GM12878 (cell line): ENCODE results near the gene SMCP. TPM values are rescaled to one million over a fixed set of nuclear protein-coding genes. Genes with fewer than 3 reads are reported as not detected.

Experiments used
- ATAC-seq: fragments of 200-7000 bp; cut with Tn5 transposase; 3 replicates; pipeline ENCODE4 v1.9.1; 2020; ENCODE audit warnings: mild to moderate bottlenecking, moderate library complexity
- Bru-seq: library from RNA; stranded (reverse); fragments of 400-500 nt; gene quantifications from one replicate; lab custom pipeline; 2021; lab: Mats Ljungman, UMichigan
- BruChase-seq, 2 experiments: library from RNA; stranded (reverse); fragments of 400-500 nt; gene quantifications; one replicate each; lab custom pipeline; 2021; lab: Mats Ljungman, UMichigan
- BruUV-seq: library from RNA; stranded (reverse); fragments of 400-500 nt; replicated peaks from 2 replicates; lab custom pipeline; 2021; lab: Mats Ljungman, UMichigan
- CTCF ChIA-PET: fragments of 300-600 bp; sonication (Branson Sonifier 250); formaldehyde crosslinking; extraction: SDS; loops from one replicate; lab custom pipeline; 2021; ENCODE audit warnings: inconsistent platforms; lab: Yijun Ruan, JAX
- POLR2A ChIA-PET: fragments of 350-600 bp; formaldehyde crosslinking; extraction: SDS; loops from one replicate; lab custom pipeline; 2021; ENCODE audit warnings: inconsistent platforms; lab: Charles Lee
- RAD21 ChIA-PET: fragments of 300-600 bp; sonication (Branson Sonifier 250); formaldehyde crosslinking; loops from one replicate; lab custom pipeline; 2023; ENCODE audit warnings: antibody characterized with exemption; ENCODE audit not compliant: unreplicated experiment; lab: Charles Lee
- SMC1A ChIA-PET: fragments of 300-600 bp; sonication (Branson Sonifier 250); formaldehyde crosslinking; loops from one replicate; lab custom pipeline; 2023; ENCODE audit not compliant: unreplicated experiment, uncharacterized antibody; lab: Charles Lee
- DNase-seq: peaks from one replicate; pipeline ENCODE4 v3.0.0-alpha.2; 2011; ENCODE audit warnings: low read depth, low spot score
- FAIRE-seq: peaks from 3 replicates; lab custom pipeline; 2011; peaks lifted over from hg19 to GRCh38; lab: Jason Lieb, UNC
- H2AFZ ChIP-seq: 2 replicates; pipeline ENCODE4 v1.6.0; 2011; ENCODE audit warnings: low read depth, low read length, control low read depth; ENCODE audit not compliant: control insufficient read depth
- H3K27ac ChIP-seq: 2 replicates; pipeline ENCODE4 v1.5.1; 2011; ENCODE audit warnings: control low read depth; ENCODE audit not compliant: control insufficient read depth, insufficient read depth
- H3K27me3 ChIP-seq, 2 experiments: replicated peaks in 1 of 2; 2 replicates each; pipeline versions ENCODE4 v1.6.0 to v1.6.1; 2011; ENCODE audit warnings: low read length in 1 of 2; ENCODE audit not compliant: control insufficient read depth in 2 of 2, insufficient read depth in 2 of 2
- H3K36me3 ChIP-seq, 2 experiments: 2 replicates each; pipeline ENCODE4 v1.5.1; 2011; ENCODE audit warnings: low read length in 1 of 2; ENCODE audit not compliant: control insufficient read depth in 2 of 2, insufficient read depth in 2 of 2
- H3K4me1 ChIP-seq: 2 replicates; pipeline ENCODE4 v1.6.1; 2011; ENCODE audit warnings: mild to moderate bottlenecking, low read length, moderate library complexity, mixed read lengths; ENCODE audit not compliant: control insufficient read depth, insufficient read depth
- H3K4me2 ChIP-seq: 2 replicates; pipeline ENCODE4 v1.6.0; 2011; ENCODE audit warnings: control low read depth; ENCODE audit not compliant: control insufficient read depth, insufficient read depth
- H3K4me3 ChIP-seq: fragments of 200-600 bp; sonication (generic); 2 replicates; pipeline ENCODE4 v1.5.1; 2016
- H3K79me2 ChIP-seq: 2 replicates; pipeline ENCODE4 v1.6.0; 2011; ENCODE audit warnings: low read length; ENCODE audit not compliant: control insufficient read depth, insufficient read depth
- H3K9ac ChIP-seq: 2 replicates; pipeline ENCODE4 v1.8.0; 2011; ENCODE audit warnings: low read length, control low read depth, mixed read lengths; ENCODE audit not compliant: control insufficient read depth, insufficient read depth
- H3K9me3 ChIP-seq: replicated peaks from 3 replicates; pipeline ENCODE4 v1.5.1; 2011; ENCODE audit warnings: mild to moderate bottlenecking, low read length; ENCODE audit not compliant: control insufficient read depth, insufficient read depth
- H4K20me1 ChIP-seq: 2 replicates; pipeline ENCODE4 v1.6.0; 2011; ENCODE audit not compliant: control insufficient read depth, insufficient read depth
- IKZF2 ChIP-seq, 2 experiments: fragments of 450-650 bp; IDR thresholded peaks; 2 replicates each; pipeline ENCODE4 v1.6.1; 2017; ENCODE audit warnings: mild to moderate bottlenecking in 2 of 2, moderate library complexity in 2 of 2
- KDM1A ChIP-seq: fragments of 200-600 bp; sonication (generic); IDR thresholded peaks from 2 replicates; pipeline ENCODE4 v1.6.1; 2016; ENCODE audit warnings: borderline replicate concordance
- POU2F2 ChIP-seq: IDR thresholded peaks from 3 replicates; pipeline ENCODE4 v1.6.1; 2011; ENCODE audit warnings: low read depth, mild to moderate bottlenecking, low read length, borderline replicate concordance
- RAD21 ChIP-seq: IDR thresholded peaks from 2 replicates; pipeline ENCODE4 v1.6.1; 2011; ENCODE audit warnings: mild to moderate bottlenecking, low read depth, low read length, moderate library complexity; ENCODE audit not compliant: insufficient read depth
- SMC3 ChIP-seq: IDR thresholded peaks from 2 replicates; pipeline ENCODE4 v1.6.1; 2011; ENCODE audit warnings: low read length, improper control_type of control experiment, borderline replicate concordance
- SREBF2 ChIP-seq: IDR thresholded peaks from 2 replicates; pipeline ENCODE4 v1.6.1; 2012; ENCODE audit warnings: mild to moderate bottlenecking, low read length
- YY1 ChIP-seq: IDR thresholded peaks from 2 replicates; pipeline ENCODE4 v1.6.1; 2011; ENCODE audit warnings: low read depth, mild to moderate bottlenecking, low read length
- ZNF24 ChIP-seq: fragments of 450-650 bp; IDR thresholded peaks from 2 replicates; pipeline ENCODE4 v1.6.1; 2017; ENCODE audit warnings: antibody characterized with exemption, mild to moderate bottlenecking
- ZNF622 ChIP-seq: fragments of 450-650 bp; IDR thresholded peaks from 2 replicates; pipeline ENCODE4 v1.6.1; 2017; ENCODE audit warnings: mild to moderate bottlenecking, inconsistent platforms
- WGBS: methylation state at CpG from one replicate; pipeline ENCODE4 v1.1.6; 2016; ENCODE audit warnings: low lambda C conversion rate; ENCODE audit not compliant: insufficient replicate concordance, insufficient coverage; ENCODE audit errors: missing lambda C conversion rate; 5-methylcytosine and 5-hydroxymethylcytosine counted together
- in situ Hi-C: fragments of 300-500 bp; cut with MboI; formaldehyde crosslinking; loops from 9 replicates; pipeline ENCODE4 v1.14.3; 2018; ENCODE audit warnings: mixed read lengths
- intact Hi-C: fragments of 100-400 bp; cut with micrococcal nuclease; formaldehyde crosslinking; loops from one replicate; pipeline ENCODE4 v1.14.2; 2022; ENCODE audit not compliant: unreplicated experiment
- long read RNA-seq, 2 experiments: library from polyadenylated mRNA; unstranded; transcript quantifications; one replicate each; pipeline ENCODE4 v2.0.0, GENCODE V29; 2019 to 2020
- polyA minus RNA-seq, 3 experiments: library from RNA; depleted of rRNA, polyadenylated mRNA; stranded (reverse); fragments of >200 nt; gene quantifications; 2 replicates each; pipeline ENCODE4 v1.2.3, GENCODE V29; 2011
- polyA plus RNA-seq, 11 experiments: library from polyadenylated mRNA; depleted of rRNA in 4 of 11; unstranded in 6 of 11; stranded (reverse) in 5 of 11; fragments of >200 nt; fragmentation: Nextera tagmentation in 4 of 11; fragmentation: Illumina TruSeq in 1 of 11; extraction: Ambion mirVana in 4 of 11; extraction: Trizol in 1 of 11; gene quantifications; 1 replicate in 1 of 11; 2 replicates in 10 of 11; pipeline versions ENCODE4 v1.2.1 to v1.2.3, GENCODE V29; 2011 to 2016; ENCODE audit warnings: inconsistent platforms in 2 of 11, missing spikeins in 2 of 11, low read depth in 1 of 11
- total RNA-seq, 4 experiments: library from RNA; depleted of rRNA in 3 of 4; stranded (reverse); fragments of >200 nt in 3 of 4; fragmentation: Illumina TruSeq in 1 of 4; extraction: Trizol in 1 of 4; gene quantifications; 2 replicates each; pipeline versions ENCODE4 v1.2.1 to v1.2.3, GENCODE V29; 2013 to 2021
- TF ChIP-seq, protein P1 (sequence below), 3 experiments: IDR thresholded peaks in 2 of 3; conservative IDR thresholded peaks in 1 of 3; 2 replicates each; pipeline ENCODE4 v1.5.1; 2011; ENCODE audit warnings: low read depth in 3 of 3, low read length in 3 of 3, mild to moderate bottlenecking in 3 of 3, control low read depth in 2 of 3, moderate library complexity in 2 of 3, inconsistent platforms in 1 of 3, mixed read lengths in 1 of 3; ENCODE audit not compliant: control insufficient read depth in 2 of 3, insufficient read depth in 1 of 3; ENCODE audit errors: extremely low read depth in 1 of 3

Gene SMCP
- total RNA-seq (2013; cell fraction: nucleolus; rRNA removed) = not detected in 2 replicates
- not detected in 2 replicates for total RNA-seq (2014; rRNA removed)
- total RNA-seq (2014; rRNA removed; fragmentation: Illumina TruSeq; extraction: Trizol) = 0.46 TPM in 1 of 2 replicates, not detected in the other
- not detected in 2 replicates for total RNA-seq (2021)
- not detected for polyA plus RNA-seq (2011; ENCODE audit: low read depth)
- polyA plus RNA-seq (2011; rRNA removed) = not detected in 2 replicates
- not detected in 2 replicates for polyA plus RNA-seq (2011; cell fraction: cytosol; rRNA removed)
- polyA plus RNA-seq (2011; cell fraction: nucleus; rRNA removed) = not detected in 2 replicates
- polyA plus RNA-seq (2012) = not detected in 2 replicates
- polyA plus RNA-seq (2014; fragmentation: Illumina TruSeq; extraction: Trizol) = 0.16 TPM in 1 of 2 replicates, not detected in the other
- polyA plus RNA-seq (2014; fragmentation: Nextera tagmentation; extraction: Ambion mirVana) = under 1 TPM; 0.27 to 0.69 TPM
- 0.11 TPM in 1 of 2 replicates, not detected in the other for polyA plus RNA-seq (2014; rRNA removed)
- polyA plus RNA-seq (2016; fragmentation: Nextera tagmentation; extraction: Ambion mirVana) = not detected
- not detected in 2 replicates for polyA minus RNA-seq (2011; rRNA and poly(A)+ RNA removed)
- not detected in 2 replicates for polyA minus RNA-seq (2011; cell fraction: cytosol; rRNA and poly(A)+ RNA removed)
- not detected in 2 replicates for polyA minus RNA-seq (2011; cell fraction: nucleus; rRNA and poly(A)+ RNA removed)
- Bru-seq, nascent RNA = not detected
- BruChase-seq, experiment 1, labeled RNA remaining after a 6-hour chase = not detected
- BruChase-seq, experiment 2, labeled RNA remaining after a 2-hour chase = not detected
- long read RNA-seq, experiment 1 = 0 reads
- long read RNA-seq, experiment 2 = 0 reads

DNA sequence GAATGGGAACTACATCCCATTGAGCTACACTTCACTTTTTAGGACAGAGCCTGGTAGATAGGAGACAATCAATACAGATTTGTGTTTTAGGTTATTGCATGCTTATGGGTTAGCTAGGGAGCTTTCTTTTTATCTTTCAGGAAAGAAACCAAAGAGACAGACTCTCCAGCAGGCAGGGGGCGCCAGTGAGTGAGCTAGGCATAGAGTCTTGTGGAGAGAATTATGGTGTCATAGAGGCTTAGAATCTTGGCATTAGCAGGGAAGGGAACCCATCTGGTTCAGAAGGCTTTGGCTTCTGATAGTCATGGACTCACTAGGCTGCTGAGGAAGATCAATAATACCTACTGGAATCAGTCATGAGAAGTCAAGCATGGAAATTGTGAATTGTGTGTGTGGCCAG is at the start of gene SMCP:
Gene SMCP, plus strand, starts transcription at position 281 of the 400 bp plus-strand sequence. CDS start 6,101 bp downstream, outside the sequence.
- 0% methylated on average over 1 of the region's 1 CpG for WGBS
- Histone ChIP-seq H3K36me3 (no peaks in the 10 kb centered on the region), H3K9ac (no peak within 1 kb of the TSS; the same call in 1 of the 2 replicates), H3K27ac (no peak within 1 kb of the TSS), H3K9me3 (no peaks in the 10 kb centered on the region), H4K20me1 (no peaks in the 10 kb centered on the region), H3K4me1 (peaks cover 20% of the 10 kb centered on the region), H3K27me3 (no peaks in the 10 kb centered on the region), H3K4me2 (no peak within 1 kb of the TSS), H3K79me2 (no peaks in the 10 kb centered on the region), H2AFZ (no peak within 1 kb of the TSS), H3K4me3 (no peak within 1 kb of the TSS)
- FAIRE-seq (no peak), ATAC-seq (no peak), DNase-seq (no peak)
- ChIA-PET RAD21 (interaction anchor here (0.8 to 2.4 kb wide), 5 partner anchors 10 to 315 kb away, joined by 3 to 13 read pairs (median 12); no protein-coding TSS in a partner anchor), SMC1A (interaction anchor here (0.9 to 2.1 kb wide), 13 partner anchors 9 to 385 kb away, joined by 3 to 16 read pairs (median 4); partner anchors contain the start of gene IVL), CTCF (interaction anchor here (0.9 to 4.3 kb wide), 20 partner anchors 8 to 410 kb away, joined by 3 to 38 read pairs (median 6); partner anchors contain the start of gene IVL)
- intact Hi-C loops = loop anchor here (10.0 kb wide), 1 partner anchor 157 kb away; the partner anchor contains the start of gene SPRR1B
- BruUV-seq = no TSS peak
- in situ Hi-C loops = loop anchor here (10.0 kb wide), 1 partner anchor 317 kb away; no protein-coding TSS in a partner anchor
- TF ChIP-seq YY1 (0 out of 2 replicates have a peak, but pooled peaks have one; percentile 14), ZNF24 (no peak), KDM1A (no peak), SREBF2 (no peak), IKZF2 (IDR thresholded peaks at IDR 0.05) (no peak), SMC3 (peak; percentile 32; the same call in 1 of the 2 replicates), POU2F2 (no peak), RAD21 (peak; percentile 44), ZNF622 (no peak)
- TF ChIP-seq, protein P1, sequence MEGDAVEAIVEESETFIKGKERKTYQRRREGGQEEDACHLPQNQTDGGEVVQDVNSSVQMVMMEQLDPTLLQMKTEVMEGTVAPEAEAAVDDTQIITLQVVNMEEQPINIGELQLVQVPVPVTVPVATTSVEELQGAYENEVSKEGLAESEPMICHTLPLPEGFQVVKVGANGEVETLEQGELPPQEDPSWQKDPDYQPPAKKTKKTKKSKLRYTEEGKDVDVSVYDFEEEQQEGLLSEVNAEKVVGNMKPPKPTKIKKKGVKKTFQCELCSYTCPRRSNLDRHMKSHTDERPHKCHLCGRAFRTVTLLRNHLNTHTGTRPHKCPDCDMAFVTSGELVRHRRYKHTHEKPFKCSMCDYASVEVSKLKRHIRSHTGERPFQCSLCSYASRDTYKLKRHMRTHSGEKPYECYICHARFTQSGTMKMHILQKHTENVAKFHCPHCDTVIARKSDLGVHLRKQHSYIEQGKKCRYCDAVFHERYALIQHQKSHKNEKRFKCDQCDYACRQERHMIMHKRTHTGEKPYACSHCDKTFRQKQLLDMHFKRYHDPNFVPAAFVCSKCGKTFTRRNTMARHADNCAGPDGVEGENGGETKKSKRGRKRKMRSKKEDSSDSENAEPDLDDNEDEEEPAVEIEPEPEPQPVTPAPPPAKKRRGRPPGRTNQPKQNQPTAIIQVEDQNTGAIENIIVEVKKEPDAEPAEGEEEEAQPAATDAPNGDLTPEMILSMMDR (IDR thresholded peaks at IDR 0.05 in 2 of 3, conservative IDR thresholded peaks at IDR 0.05 in 1 of 3; ENCODE audit: control insufficient read depth in 2 of 3, extremely low read depth in 1 of 3, insufficient read depth in 1 of 3, low read depth in 3 of 3, low read length in 3 of 3) = peak; percentile 12 to 59 (median 14); a peak in 3 of 6 replicates
- TF ChIP-seq, all 136 proteins: peak for 4
- POLR2A ChIA-PET = no interaction called here
